SH-SY5Y (cell line): ENCODE data around the gene LRFN2.

Source experiments
- GATA2 ChIP-seq: IDR thresholded peaks from 2 replicates; pipeline ENCODE4 v1.6.1; 2011; ENCODE audit warnings: mild to moderate bottlenecking, low read depth, low read length
- GATA3 ChIP-seq: IDR thresholded peaks from 2 replicates; pipeline ENCODE4 v1.6.1; 2011; ENCODE audit warnings: low read depth, mild to moderate bottlenecking, low read length, moderate library complexity

DNA sequence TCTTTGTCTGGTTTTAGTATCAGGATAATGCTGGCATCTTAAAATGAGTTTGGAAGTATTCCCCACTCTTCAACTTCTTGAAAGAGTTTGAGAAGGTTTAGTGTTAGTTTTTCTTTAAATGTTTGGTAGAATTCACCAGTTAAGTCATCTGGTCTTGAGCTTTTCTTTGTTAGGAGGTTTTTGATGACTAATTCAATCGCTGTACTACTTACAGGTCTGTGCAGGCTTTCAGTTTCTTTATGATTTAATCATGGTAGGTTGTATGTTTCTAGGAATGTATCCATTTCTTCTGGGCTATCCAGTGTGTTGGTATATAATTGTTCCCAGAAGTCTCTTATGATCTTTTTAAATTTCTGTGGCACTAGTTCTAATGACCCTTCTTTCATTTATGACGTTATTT is 215.5 kb downstream of the LRFN2 start:
- no peak for TF ChIP-seq GATA3
- no peak for TF ChIP-seq GATA2
